ENCODE data around the gene KLF7.

- no peak for TF ChIP-seq EGR1 (IDR thresholded peaks at IDR 0.05; ENCODE audit: low read depth)
- TF ChIP-seq CTCF (IDR thresholded peaks at IDR 0.05 in 2 of 3, conservative IDR thresholded peaks at IDR 0.05 in 1 of 3; ENCODE audit: borderline replicate concordance in 1 of 3, insufficient read depth in 1 of 3, low read depth in 2 of 3, low read length in 2 of 3), result no peak
- no peak for TF ChIP-seq RAD21 (IDR thresholded peaks at IDR 0.05; ENCODE audit: low read depth)
- no peak for TF ChIP-seq EZH2 (IDR thresholded peaks at IDR 0.05)
- TF ChIP-seq JUND (IDR thresholded peaks at IDR 0.05), result no peak
- no peak for TF ChIP-seq SP1 (IDR thresholded peaks at IDR 0.05; ENCODE audit: low read depth)
- no peak for TF ChIP-seq POLR2AphosphoS5 (IDR thresholded peaks at IDR 0.05; ENCODE audit: low read depth, low read length)
- no peak for TF ChIP-seq ZBTB33 (IDR thresholded peaks at IDR 0.05; ENCODE audit: extremely low read depth, insufficient replicate concordance, low read length)
- no peak for TF ChIP-seq MAX (IDR thresholded peaks at IDR 0.05)
- no peak for TF ChIP-seq TCF7L2 (IDR thresholded peaks at IDR 0.05; ENCODE audit: borderline replicate concordance, extremely low read depth, insufficient read depth, insufficient read length)
- TF ChIP-seq REST (IDR thresholded peaks at IDR 0.05; ENCODE audit: low read depth), result no peak
- TF ChIP-seq EZH2phosphoT487 (IDR thresholded peaks at IDR 0.05; ENCODE audit: borderline replicate concordance), result no peak
Observed at GRCh38 chr2:207201416-207201815, 35.7 kb upstream of the KLF7 start.
